ENCODE results near the gene SLC10A1. TPM values are rescaled to one million over a fixed set of nuclear protein-coding genes. Genes with fewer than 3 reads are reported as not detected.

Gene SLC10A1
- total and polyA plus RNA-seq, 7 donors, result not detected

DNA sequence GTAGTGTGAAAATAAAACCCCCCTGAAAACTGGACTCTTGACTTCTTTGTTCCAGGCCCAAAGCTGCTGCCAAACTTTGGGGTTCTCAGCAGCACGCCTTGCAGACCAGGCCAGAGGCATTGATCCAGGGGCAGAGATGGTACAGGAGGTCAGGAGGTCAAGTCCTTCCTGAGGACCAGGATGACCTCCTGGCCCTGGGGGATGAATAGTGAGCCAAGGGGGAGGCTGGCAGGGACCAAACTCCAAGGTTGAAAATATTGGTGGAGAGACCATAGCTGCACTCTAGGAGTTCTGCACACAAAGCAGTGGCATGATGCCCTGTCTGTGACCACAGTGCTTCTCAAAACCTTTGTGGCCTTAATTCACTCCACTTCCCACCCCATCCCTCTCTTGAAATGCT lies 12.1 kb downstream of the SLC10A1 start:
- no peak for ATAC-seq
- intact Hi-C loops (cut with DNase I), result no loop called here

DNA sequence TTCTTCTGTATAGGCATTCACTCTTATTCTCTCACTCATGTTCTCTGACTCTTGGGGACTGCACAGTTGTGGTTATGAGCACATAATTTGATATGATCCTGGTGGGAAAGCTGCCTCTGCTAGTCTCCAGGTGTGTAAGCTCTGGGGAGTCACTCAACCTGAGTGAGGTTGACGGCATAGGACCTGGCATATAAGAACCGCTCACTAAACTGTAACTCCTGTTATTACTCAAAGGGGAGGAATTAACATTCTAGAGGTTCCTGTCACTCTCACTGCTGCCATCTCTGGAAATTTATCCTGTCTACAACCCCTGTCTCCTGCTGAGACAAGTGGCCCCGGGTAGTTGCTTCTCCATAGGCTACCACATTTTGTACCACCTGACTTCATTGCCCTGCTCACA lies 16.1 kb downstream of the SLC10A1 start:
- H3K4me1 ChIP-seq, result peaks cover 16% of the 10 kb centered on the region
- WGBS, 3 donors, result 89 to 95% (median 91%) methylated on average over 3 of the region's 3 CpGs
- intact Hi-C loops (cut with DNase I), result no loop called here
- H3K27me3 ChIP-seq (ENCODE audit: insufficient read depth in 3 of 3, low read length in 2 of 3), result no peaks in the 10 kb centered on the region
- no peak overlapping the region for H3K4me3 ChIP-seq
- no peaks in the 10 kb centered on the region for H3K9me3 ChIP-seq
- H3K27ac ChIP-seq, result no peak overlapping the region
- H3K36me3 ChIP-seq (ENCODE audit: insufficient read depth in 1 of 2, low read depth in 1 of 2), result peaks cover 19 to 73% of the 10 kb centered on the region in 2 donors
- TF ChIP-seq, protein P1, sequence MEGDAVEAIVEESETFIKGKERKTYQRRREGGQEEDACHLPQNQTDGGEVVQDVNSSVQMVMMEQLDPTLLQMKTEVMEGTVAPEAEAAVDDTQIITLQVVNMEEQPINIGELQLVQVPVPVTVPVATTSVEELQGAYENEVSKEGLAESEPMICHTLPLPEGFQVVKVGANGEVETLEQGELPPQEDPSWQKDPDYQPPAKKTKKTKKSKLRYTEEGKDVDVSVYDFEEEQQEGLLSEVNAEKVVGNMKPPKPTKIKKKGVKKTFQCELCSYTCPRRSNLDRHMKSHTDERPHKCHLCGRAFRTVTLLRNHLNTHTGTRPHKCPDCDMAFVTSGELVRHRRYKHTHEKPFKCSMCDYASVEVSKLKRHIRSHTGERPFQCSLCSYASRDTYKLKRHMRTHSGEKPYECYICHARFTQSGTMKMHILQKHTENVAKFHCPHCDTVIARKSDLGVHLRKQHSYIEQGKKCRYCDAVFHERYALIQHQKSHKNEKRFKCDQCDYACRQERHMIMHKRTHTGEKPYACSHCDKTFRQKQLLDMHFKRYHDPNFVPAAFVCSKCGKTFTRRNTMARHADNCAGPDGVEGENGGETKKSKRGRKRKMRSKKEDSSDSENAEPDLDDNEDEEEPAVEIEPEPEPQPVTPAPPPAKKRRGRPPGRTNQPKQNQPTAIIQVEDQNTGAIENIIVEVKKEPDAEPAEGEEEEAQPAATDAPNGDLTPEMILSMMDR (IDR thresholded peaks at IDR 0.05), result no peak
- DNase-seq (no peak), ATAC-seq (peak in 1 of 4 donors; percentile 20)

More for the DNA sequence above, 12.1 kb downstream of the SLC10A1 start:
- Histone ChIP-seq H3K27me3 (ENCODE audit: insufficient read depth in 3 of 3, low read length in 2 of 3) (no peaks in the 10 kb centered on the region), H3K27ac (no peak overlapping the region), H3K36me3 (ENCODE audit: insufficient read depth in 1 of 2, low read depth in 1 of 2) (peaks cover 5 to 40% of the 10 kb centered on the region in 2 donors), H3K9me3 (no peaks in the 10 kb centered on the region), H3K4me3 (no peak overlapping the region), H3K4me1 (no peaks in the 10 kb centered on the region)
- TF ChIP-seq, protein P1 (IDR thresholded peaks at IDR 0.05), result no peak
- 90 to 95% (median 93%) methylated on average over 1 of the region's 1 CpG for WGBS, 3 donors
- DNase-seq, result no peak

DNA sequence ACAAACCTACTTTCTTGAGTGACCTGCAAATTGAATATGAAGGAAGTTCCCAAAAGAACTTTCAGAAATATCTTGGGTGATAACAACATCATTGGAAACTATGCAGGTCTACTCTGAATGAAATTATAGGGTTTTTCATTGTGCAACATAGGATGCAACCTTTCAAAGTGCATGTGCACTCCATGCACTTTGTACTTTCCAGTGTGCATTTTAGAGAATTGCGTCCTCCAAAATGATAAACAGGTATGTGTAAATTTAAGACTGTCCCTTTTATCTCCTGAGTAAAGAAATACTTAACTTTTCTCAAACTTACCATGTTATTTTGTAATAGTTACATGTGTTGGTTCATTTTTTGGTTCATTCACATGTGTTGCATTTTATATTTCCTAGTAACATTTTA lies 16.9 kb downstream of the SLC10A1 start:
- no peak overlapping the region for H3K27ac ChIP-seq
- intact Hi-C loops (cut with DNase I), result no loop called here
- H3K36me3 ChIP-seq (ENCODE audit: insufficient read depth in 1 of 2, low read depth in 1 of 2), result peaks cover 19 to 73% of the 10 kb centered on the region in 2 donors

DNA sequence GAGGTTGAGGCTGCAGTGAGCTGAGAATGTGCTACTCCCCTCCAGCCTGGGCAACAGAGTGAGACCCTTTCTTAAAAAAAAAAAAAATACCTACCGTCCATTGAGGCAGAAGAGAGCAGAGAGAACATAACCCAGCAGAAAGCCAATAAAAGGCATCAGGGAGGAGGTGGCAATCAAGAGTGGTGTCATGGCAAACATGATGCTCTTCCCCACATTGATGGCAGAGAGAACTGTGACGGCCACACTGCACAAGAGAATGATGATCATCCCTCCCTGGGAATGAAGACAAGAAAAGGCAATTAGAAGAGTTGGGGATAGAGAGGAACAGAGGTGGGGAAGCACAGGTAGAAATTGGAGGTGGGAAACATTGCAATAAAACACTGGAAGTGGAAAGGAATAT lies 18.0 kb downstream of the SLC10A1 start:
- no peak for ATAC-seq
- no peaks in the 10 kb centered on the region for H3K9me3 ChIP-seq
- 79 to 86% (median 82%) methylated on average over 2 of the region's 2 CpGs for WGBS, 3 donors
- DNase-seq, result no peak
- peaks cover 22 to 81% of the 10 kb centered on the region in 2 donors for H3K36me3 ChIP-seq (ENCODE audit: insufficient read depth in 1 of 2, low read depth in 1 of 2)
- H3K4me1 ChIP-seq, result peaks cover 21% of the 10 kb centered on the region
- H3K27me3 ChIP-seq (ENCODE audit: insufficient read depth in 3 of 3, low read length in 2 of 3), result no peaks in the 10 kb centered on the region
- H3K4me3 ChIP-seq, result no peak overlapping the region
- TF ChIP-seq, protein P1 (IDR thresholded peaks at IDR 0.05), result no peak
- no peak overlapping the region for H3K27ac ChIP-seq
- intact Hi-C loops (cut with DNase I), result no loop called here

More for the DNA sequence above, 16.9 kb downstream of the SLC10A1 start:
- ATAC-seq (no peak), DNase-seq (no peak)
- WGBS, 3 donors, result 96 to 97% (median 97%) methylated on average over 1 of the region's 1 CpG
- no peaks in the 10 kb centered on the region for H3K27me3 ChIP-seq (ENCODE audit: insufficient read depth in 3 of 3, low read length in 2 of 3)
- TF ChIP-seq, protein P1 (IDR thresholded peaks at IDR 0.05), result no peak
- no peaks in the 10 kb centered on the region for H3K9me3 ChIP-seq
- no peak overlapping the region for H3K4me3 ChIP-seq
- peaks cover 21% of the 10 kb centered on the region for H3K4me1 ChIP-seq

DNA sequence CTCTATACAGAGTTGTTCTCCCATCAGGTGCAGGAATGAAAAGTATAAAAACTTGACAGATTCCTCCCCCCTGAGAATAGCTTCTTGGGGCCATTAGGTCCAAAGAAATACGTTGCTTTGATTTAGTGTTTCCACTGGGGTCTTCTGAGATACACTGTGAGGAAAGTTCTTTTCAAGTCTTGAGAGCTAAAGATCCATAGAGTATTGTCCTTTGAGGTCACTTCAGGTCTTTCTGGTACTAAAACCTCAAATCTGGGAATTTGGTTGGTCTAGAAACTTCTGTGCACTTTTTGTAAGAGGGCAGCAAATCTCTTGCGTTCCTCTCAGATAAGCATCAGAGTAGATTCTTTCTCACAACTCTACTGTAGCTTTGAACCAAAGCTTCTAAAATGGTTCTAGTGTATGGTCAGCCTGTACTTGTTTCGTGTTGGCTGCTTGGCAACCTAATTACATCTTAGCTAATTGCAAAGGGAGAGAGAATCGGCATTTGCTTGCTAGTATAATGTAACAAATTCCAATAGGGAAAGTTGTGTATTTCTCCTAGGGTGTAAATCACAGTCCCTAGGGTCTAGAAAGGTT lies 20.1 kb downstream of the SLC10A1 start:
- ATAC-seq, result no peak
- intact Hi-C loops (cut with DNase I), result no loop called here
- Histone ChIP-seq H3K4me3 (no peak overlapping the region), H3K9me3 (no peaks in the 10 kb centered on the region), H3K36me3 (ENCODE audit: insufficient read depth in 1 of 2, low read depth in 1 of 2) (peaks cover 32 to 99% of the 10 kb centered on the region in 2 donors), H3K27ac (no peak overlapping the region), H3K4me1 (peaks cover 21% of the 10 kb centered on the region), H3K27me3 (ENCODE audit: insufficient read depth in 3 of 3, low read length in 2 of 3) (no peaks in the 10 kb centered on the region)
- TF ChIP-seq, protein P1 (IDR thresholded peaks at IDR 0.05), result no peak
- 72 to 84% (median 80%) methylated on average over 4 of the region's 4 CpGs for whole genome bisulfite sequencing, 3 donors
- DNase-seq, result no peak
